NCI-H2227 (cell line): Measurements from ENCODE around the gene IL1RAPL2.

ENCODE experiments used
- DNase-seq: peaks from one replicate; lab custom pipeline; 2025; ENCODE audit not compliant: unreplicated experiment; lab: John Stamatoyannopoulos, UW

IL1RAPL2 gene

DNA sequence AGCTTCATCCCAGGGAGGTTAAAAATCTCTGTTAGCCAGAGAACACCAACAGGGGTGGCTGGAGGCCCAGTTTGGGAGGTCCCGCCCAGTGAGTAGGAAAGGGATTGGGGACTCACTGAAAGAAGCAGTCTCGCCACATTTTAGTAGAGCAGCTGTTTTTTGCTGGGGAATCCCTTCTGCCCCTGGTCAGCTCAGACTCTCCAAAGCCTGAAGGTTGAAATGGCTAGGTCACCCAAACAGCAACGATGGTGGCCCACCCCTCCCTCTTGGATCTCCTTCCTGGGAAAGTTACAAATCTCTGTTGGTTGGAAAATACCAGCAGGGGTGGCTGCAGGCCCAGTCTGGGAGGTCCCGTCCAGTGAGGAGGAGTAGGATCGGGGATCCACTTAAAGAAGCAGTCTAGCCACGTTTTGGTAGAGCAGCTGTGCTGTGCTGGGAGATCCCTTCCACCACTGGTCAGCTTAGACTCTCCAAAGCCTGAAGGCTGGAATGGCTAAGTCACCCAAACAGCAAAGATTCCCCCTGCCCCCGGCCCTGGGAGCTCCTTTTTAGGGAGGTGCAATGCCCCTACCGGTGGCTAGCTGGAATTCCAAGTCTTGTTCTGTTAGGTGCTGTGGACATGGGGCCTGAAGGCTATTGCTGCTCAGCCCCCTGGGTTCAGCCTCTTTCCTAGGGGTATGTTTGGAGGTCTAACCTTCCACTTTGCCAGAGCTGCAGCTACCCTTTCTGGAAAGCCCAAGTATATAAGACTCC, 694.5 kb downstream of the IL1RAPL2 start:
- DNase-seq: no peak

DNA sequence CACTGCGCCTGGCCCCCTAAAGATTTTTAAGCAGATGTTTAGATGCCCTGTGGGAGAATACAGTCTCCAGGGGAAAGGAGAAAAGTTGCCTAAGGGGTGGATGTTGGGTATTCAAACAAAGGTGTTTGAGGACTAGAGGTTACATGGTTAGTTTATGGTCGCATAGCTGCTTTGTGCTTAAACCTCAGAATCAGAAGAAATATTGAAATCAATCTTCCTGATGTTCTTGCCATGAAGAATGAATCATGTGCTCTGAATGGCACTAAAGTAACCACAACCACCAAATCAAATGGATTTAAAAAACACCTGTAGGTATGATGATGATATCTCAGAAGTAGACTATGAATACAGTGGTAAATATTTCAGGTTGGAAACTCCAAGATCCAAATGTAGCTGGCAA, 697.2 kb downstream of the IL1RAPL2 start:
- no peak for DNase-seq

DNA sequence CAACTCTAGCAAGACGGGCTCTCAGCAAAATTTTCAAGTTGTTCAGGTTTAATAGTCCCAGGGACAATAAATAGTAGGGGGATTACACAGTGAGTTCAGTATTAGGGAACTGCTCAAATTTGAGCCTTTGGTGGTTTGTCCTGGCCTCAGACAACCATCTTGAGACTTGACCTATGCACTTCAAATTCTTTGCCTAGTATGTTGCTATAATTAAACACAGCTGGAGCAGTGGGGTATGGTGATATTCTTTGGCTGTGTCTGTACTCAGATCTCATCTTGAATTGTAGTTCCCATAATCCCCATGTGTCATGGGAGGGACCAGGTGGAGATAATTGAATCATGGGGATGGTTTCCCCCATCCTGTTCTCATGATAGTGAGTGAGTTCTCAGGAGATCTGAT, 697.8 kb downstream of the IL1RAPL2 start:
- DNase-seq: no peak

DNA sequence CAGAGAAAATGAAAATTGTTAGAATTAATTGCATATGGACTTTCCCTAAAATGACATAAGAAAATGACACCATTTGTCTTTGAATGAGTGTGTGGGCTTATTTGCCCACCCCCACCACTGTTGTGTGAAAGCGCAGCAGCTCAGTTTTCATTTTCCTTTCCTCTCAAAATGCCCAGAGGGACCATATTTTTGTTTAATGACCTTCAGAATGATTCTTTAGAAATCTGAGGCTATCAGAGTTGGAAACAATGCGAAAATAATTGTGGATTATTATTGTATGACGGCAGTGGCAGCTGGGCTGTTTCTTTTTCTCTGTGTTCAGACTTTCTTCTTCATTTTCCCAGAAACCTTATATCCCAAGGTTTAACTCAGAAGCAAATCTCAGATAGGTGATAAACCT, 699.1 kb downstream of the IL1RAPL2 start:
- DNase-seq: no peak

DNA sequence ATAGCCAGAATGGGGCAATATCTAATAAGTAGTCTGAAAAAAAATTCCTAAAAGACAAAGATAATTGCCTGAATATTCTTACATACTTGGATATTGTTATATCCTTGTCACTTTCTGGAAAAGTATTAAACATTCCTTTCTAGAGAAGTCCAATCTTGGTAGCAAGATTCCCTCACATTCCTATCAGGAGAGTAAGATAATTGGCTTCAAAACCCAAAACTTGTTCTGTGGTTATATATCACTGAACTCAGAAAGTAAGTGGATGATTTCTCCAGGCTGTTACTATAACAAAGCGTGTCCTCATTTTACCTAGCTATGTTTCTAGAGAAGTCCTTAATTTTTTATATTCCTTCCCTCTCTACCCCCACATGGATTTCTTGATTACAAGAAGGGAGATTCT, 700.5 kb downstream of the IL1RAPL2 start:
- no peak for DNase-seq

DNA sequence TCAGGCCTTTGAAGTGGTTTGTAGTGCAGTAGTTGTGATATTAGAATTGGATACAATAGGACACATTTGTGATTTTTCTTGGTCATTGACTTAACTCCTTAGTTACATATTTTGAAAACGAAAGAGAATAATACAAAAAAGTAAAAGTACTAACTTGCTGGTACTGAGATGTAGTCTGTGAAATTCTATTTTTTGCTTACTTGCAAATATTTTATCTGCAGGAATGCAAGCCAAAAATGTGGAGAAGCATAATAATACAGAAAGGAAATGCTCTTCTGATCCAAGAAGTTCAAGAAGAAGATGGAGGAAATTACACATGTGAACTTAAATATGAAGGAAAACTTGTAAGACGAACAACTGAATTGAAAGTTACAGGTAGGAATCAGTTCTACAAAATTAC, 701.2 kb downstream of the IL1RAPL2 start:
- DNase-seq: no peak

DNA sequence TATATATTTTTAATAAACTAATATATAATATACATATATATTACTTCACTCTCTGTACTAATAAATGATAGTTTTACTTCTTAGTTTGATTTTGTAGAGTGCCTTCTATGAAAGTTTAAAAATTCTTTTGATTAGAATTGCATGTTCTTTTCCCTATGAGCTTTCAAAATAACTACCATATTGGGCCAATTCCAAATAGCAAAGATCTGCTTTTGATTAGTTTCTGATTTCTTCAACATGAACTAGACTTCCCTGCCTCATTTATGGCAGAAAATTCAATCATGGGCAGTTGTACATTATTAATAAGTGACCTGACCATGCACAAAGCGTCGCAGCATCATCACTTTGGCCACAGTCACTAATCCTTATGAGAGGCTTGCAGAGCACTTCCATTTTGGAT, 703.4 kb downstream of the IL1RAPL2 start:
- DNase-seq: no peak

DNA sequence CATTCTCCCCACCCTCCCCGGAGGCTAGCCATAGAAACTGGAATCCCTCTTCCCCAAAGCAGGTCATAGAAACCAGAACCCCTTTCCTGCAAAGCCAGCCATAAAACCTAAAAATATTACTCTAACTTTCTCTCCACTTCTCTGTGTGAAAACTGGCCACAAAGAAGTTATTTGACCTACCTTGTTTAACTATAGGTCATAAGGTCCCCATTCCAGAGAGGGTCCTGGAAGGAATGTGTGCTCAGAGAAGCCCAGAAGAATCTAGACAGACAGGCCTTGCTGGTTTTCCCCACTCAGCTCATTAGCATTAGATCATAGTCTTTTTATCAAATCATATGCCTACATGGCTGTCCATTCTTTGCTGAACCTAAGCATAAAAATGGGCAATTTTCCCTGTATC, 707.3 kb downstream of the IL1RAPL2 start:
- no peak for DNase-seq

DNA sequence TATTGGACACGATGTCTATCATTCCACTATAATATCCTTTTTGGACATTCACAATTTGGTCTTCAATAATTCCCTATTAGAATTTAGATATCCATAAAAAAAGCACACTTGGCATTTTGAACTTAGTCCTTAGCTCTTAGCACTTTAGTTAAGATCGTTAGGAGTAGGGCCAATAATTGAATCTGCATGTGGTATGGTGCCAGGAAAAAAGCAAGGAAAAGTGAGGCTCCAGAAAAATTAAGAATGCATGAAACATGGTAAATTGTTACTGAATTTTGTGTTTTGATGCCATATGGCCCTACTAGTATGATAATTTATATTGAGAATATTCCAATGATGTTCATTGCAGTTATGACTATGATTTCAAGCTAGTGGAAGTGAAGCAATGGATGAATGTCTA, 708.1 kb downstream of the IL1RAPL2 start:
- no peak for DNase-seq

DNA sequence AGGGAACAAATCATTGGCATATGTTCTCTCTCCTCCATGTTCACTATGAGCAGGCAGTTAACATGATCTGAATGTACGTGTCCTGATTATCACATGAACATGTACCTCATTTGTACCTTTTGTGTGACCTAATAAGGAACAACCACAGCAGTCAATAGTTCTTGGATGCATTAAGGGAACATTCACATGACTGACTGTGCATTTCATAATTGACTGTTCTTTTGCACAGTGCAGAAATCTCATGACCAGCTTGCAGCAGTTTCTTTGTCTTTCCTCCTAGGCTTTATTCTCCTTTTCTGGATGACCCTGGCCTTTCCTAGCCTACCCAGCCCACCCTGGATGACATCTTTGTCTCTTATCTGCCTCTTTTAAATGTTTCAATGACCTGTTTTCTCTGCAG, 711.1 kb downstream of the IL1RAPL2 start:
- no peak for DNase-seq

DNA sequence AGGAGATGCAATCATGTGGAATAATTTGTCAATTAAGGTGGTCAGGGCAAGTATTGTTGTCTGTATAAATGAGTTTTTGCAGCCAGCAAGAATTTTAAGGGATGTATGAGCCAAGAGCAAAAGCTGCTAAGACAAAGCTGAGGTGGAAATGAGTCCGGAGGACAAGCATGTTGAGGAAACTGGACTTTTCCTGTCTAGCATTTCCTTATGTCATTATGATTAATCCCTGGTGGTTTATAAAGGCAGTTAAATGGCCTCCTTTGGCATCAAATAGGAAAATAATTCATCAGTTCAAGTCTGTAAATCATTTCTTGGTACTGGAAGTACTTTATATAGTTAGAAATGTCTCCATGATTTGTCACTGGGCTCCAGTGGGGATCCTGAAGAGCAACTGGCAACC, 716.1 kb downstream of the IL1RAPL2 start:
- DNase-seq: no peak

DNA sequence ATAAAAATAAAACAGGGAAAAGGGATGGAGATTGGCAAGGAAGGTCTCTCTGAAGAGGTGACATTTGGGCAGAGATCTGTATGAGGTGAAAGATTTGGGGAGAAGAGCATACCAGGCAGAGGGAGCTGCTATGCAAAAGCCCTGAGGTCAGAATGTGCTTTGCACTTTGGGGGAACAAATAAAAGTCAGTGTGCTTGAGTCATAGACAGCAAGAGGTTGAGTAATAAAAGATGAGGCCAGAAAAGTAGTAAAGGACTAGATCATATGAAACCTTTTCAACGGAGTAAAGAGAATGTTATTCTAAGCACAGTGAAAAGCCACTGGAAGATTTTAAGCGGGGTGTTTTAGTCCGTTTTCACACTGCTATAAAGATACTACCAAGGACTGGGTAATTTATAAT, 731.0 kb downstream of the IL1RAPL2 start:
- no peak for DNase-seq

DNA sequence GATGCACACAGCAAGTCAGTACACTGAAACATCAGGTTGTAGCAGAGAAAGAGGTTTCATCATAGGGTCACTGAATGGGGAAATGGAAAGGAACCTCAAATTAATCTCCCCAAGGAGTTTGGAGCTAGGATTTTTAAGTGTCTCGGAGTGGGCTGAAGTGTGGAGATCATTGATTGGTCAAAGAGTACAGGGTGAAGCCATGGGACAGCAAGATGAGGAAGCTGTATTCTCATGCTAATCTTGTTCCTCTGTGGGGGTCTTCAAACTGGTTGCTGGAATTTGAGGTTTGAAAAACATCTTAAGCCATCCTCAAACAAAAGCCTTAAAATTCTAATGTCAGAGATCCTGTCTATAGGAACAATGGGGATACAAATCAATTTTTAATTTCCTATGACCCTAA, 733.3 kb downstream of the IL1RAPL2 start:
- no peak for DNase-seq

DNA sequence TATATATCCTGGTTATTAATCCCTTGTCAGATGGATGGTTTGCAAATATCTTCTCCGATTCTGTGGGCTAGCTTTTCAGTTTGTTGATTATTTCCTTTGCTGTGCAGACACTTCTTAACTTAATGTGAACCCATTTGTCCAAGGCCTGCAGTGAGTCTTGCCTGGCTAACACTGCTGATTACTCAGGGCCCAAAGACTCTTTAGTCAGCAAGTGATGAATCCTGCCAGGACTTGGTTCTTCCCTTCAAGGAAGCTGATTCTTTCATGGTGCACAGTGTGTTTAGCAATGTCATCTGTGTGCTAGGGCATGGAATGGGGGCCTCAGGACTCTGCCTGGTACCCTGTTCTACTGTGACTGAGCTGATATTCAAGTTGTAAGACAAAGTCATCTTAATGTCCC, 736.2 kb downstream of the IL1RAPL2 start:
- no peak for DNase-seq

DNA sequence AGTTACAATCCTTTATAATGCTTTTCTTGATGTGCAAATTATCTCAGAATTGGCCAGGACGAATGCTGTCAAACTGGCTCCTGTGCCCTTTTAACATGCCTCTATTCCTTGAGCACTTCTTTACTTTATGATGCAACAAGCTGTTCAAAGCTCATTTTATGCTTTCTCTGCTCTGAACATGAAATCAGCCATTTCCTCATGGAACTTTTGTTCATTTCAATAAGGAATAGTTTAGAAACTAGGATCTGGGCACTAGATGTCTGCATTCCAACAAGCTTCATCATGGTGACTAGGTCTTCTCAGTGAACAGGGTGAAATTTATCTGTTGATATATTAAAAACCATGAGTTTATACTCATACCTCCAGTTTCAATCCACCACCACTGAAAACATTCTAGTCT, 741.8 kb downstream of the IL1RAPL2 start:
- no peak for DNase-seq

DNA sequence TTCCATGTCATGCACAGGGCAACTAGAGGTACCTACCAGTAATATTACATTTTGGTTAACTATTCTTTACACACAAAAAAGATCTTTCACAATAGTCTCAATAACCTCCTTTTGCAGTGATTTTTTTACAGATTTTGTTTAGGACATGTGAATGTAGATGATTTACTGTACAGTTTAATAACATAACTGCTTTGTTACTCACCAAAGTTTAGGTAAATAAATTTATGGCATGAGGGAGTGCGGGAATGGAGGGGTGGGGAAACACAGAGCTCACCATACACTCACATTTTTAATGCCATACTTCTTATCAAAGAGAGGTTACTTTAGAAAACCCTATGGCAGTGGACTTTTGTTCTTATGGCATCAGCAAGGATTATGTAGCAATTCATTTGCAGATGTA, 747.6 kb downstream of the IL1RAPL2 start:
- DNase-seq: no peak

DNA sequence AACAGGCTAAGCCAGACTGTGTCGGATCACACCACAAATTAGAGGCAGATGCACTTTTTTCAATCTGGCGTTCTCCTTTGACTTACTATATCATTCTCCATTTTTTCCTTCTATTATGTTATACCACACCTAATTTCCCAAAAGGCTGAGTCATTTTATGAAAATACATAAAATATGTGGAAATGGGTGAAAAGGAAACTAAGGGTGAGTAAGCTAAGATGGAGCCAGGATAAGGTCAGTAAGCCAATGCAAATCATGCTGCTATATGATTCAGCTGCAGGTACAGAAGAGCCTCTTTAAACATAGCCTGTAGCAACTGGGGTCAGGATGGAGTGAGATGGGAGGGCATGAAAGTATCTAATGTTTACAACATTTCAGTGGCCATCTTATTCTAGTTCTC, 748.5 kb downstream of the IL1RAPL2 start:
- no peak for DNase-seq

DNA sequence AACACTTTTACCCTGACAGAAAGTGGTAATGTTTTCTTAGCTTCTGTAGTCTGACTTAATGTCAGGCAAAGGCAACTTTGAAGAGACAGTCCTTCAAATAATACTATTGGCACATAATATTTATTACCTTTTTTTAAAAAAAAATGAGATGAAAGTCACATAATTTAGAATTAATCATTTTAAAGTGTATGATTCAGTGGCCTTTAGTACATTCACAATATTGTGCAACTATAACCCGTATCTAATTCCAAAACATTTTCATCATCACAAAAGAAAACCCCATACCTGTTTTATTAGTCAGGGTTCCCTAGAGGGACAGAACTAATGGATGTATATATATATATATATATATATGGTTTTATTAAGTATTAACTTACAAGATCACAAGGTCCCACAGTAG, 749.2 kb downstream of the IL1RAPL2 start:
- DNase-seq: no peak

DNA sequence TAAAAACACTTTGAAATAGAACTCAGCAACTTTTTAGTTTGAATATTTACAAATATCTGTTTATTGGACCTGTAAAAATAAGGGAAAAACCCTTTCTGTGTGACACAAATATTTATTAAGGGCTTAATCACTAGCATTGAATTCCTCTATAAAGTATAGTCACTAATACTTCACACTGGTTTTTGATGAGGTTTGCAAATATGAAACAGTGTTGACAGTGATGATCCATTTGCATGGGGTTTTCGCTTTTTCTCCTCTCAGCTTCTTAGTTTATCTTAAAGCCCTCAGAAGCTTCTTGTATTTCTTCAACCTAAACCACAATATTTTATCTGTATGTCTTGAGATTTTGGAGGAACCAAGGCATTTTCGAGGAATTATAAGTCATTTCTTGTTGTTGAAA, 751.1 kb downstream of the IL1RAPL2 start:
- no peak for DNase-seq

DNA sequence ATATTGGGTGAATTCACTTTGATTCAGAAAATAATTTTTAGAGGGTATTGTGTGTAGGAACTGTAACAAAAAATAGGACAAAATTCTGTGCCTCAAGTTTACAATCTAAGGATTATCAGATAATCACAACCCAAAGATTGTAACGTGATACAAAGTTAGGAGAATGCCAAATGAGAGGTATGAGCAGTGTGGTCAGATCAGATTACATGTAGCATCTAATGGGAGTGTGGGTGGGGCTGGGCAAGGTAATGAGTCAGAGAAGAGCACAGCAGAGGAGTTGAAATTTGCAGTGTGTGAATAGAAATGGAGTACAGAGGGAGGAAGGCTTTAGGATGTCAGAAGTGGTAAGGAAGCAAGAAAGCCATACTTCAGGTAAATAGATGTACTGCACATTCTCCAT, 757.9 kb downstream of the IL1RAPL2 start:
- DNase-seq: no peak

DNA sequence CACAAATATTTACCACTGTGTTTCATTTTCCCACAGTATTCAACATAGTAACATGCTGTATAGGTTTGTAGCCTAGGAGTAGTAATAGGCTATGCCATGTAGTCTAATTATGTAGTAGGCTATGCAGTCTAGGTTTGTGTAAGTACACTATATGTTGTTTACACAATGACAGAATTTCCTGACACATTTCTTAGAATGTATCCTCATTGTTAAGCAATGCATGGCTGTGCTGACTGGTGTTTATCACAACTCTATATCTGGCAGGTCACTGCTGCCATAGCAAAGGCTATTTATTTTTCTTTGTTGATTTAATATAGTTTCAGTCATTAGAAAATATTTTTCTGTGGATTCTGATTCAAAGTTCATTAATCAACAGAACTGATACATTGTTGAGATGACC, 762.8 kb downstream of the IL1RAPL2 start:
- DNase-seq: no peak

DNA sequence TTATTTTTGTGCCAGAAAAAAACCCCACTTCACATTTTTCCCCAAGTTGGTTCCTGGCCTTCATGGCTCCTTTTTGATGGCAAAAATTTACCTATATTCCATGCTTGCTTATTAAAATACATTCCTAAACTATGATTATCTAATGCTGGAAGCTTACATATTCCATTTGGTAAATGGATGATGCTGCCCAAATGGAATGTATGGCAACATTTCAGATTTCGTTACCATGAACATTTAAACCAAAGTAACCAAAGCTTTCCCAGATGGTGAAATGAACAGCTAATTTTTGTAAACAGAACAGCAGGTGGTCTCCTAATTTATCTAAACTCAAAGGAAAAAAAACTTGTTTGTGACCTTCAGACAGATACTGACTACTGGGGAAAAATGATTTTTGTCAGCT, 765.2 kb downstream of the IL1RAPL2 start:
- no peak for DNase-seq

DNA sequence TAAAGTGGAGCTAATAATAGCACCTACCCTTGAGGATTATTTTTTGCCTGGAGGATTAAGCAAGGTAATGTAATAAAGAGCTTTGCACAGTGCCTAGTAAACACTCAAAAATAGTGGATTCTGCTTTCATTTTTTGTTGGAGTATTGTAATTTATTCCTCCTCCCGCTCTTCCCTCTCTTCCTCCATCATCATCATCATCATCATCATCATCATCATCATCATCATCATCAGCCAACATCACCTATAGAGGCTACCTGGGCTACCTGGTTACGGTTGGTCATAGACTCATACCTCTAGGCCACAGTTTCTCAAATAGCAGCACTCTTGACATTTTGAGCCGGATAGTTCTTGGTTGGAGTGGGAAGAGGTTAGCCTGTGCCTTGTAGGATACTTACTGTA, 781.4 kb downstream of the IL1RAPL2 start:
- no peak for DNase-seq

DNA sequence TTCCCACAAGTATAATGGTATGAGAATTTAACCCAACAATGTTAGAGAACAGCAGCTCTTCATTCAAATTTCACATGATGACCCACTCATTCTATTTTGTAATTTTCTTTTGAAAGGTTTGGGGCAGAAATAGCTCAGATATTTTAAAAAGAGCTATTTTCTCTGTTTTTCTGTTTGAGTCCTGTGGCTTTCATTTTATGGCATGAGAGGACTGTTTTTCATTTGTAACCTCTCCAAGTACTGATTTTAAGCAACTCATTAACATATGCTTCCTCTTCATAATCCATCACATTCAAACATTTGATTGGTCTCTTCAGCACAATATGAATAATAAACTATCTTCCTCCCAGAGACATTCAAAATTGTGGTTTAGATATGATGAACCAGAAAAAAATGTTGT, 783.5 kb downstream of the IL1RAPL2 start:
- DNase-seq: no peak
